NT2/D1 (cell line): ENCODE measurements around the gene ITGB7.

ENCODE experiments used
- SUZ12 ChIP-seq: IDR thresholded peaks from 2 replicates; pipeline ENCODE4 v1.6.1; 2011; ENCODE audit not compliant: insufficient read length, insufficient read depth; ENCODE audit errors: extremely low read depth
- YY1 ChIP-seq: IDR thresholded peaks from 2 replicates; pipeline ENCODE4 v1.6.1; 2011; ENCODE audit not compliant: insufficient read length, insufficient read depth
- ZNF274 ChIP-seq: IDR thresholded peaks from 2 replicates; pipeline ENCODE4 v1.6.1; 2011; ENCODE audit warnings: mild to moderate bottlenecking, low read depth, low read length

- TF ChIP-seq YY1 (no peak), ZNF274 (no peak), SUZ12 (no peak)
Measured at GRCh38 chr12:53255996-53256395, 48.9 kb upstream of the ITGB7 start.
